Epithelial cell of alveolus of lung (primary cell): Measurements from ENCODE around the gene MFN2. TPM values are rescaled to one million over a fixed set of nuclear protein-coding genes. Genes with fewer than 3 reads are reported as not detected.

Experiments
- total RNA-seq: library from RNA; depleted of rRNA; stranded (reverse); fragments of >200 nt; gene quantifications from 2 replicates; pipeline ENCODE4 v1.2.1, GENCODE V29; 2015

MFN2 gene
- total RNA-seq: 31.9 and 49.3 TPM in 2 replicates

DNA sequence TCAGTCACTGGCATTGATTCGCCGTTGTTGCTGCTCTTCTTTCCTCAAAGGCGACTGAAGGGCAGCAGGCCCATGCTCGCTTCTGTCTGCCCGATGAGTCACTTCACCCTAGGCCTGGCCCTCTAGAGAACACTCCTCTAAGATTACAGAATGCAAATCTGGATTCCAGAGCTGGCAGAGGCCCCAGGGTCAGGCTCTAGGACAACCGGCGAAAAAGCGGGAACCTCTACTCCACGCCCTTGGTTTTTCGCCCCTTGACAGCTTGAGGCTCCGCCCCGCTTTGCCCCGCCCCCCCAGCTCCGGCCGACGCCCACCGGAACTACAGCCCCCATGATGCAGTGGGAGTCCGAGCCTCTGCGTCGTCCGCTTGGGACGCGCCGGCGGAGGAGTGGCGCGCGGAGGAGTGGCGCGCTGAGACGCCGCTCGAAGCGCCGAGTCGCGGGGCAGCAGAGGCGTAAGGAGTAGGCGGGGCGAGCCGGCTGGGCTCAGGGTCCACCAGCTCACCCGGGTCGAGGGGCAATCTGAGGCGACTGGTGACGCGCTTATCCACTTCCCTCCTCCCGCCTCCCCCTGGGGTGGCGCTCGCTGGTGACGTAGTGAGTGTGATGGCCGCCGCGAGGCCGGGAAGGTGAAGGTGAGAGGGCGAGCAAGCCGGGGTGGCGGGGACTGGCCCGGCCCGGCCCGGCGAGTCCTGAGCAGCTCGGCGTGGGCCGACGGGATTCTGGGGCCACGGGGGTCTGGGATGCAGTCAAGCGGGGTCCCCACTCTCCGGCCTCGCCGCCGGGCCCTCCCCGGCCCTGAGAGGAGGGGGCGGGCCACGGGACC lies at the start of gene MFN2:
MFN2 (plus strand) TSS at position 594 of the 825 bp plus-strand sequence. CDS start 8,725 bp downstream, outside the sequence.

DNA sequence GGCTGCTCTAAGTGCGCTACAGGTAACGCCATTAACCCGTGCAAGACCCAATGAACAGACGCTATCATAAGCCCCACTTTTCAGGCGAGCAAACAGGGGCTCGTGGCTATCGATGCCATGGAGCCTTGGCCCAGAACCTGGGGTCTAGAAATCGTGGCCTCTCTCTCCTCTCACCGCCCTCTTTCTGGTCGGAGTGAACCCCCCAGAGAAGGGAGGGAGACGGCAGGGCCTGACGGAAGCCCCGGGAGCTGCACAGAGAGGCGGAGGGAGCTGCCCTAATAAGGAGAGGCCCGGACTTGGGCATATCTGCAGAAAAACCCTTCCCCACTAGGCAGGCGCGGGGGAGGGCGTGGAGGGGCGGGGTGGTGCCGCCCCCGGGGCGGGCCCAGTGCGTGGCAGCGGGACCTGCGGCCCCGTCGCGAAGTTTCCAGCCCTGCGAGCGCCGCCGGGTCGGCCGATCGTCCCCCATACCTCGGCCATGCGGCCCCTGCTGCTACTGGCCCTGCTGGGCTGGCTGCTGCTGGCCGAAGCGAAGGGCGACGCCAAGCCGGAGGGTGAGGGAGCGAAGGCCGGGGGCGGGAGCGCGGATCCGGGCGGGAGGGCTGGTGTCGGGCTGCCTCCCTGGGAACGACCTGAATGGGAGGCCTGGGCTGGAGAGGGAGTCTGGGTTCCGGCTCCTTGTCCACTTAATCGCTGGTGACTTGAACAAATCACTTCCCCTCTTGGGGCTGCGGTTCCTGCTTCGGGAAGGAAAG lies 45.8 kb upstream of the MFN2 start, which contains the start of gene PLOD1:
PLOD1 (plus strand) TSS at position 416 of the 755 bp plus-strand sequence; CDS start at position 479, 63 bp downstream.

Other genes starting within 250 kb of the MFN2 start
- 69.1 and 140 TPM in 2 replicates for gene AGTRAP, start 244.3 kb upstream of the MFN2 start, total RNA-seq
- gene C1orf167, start 218.3 kb upstream of the MFN2 start, total RNA-seq: 6.9 TPM in 1 of 2 replicates, not detected in the other
- 13.8 and 36.1 TPM in 2 replicates for gene MTHFR, start 174.5 kb upstream of the MFN2 start, total RNA-seq
- gene CLCN6, start 174.3 kb upstream of the MFN2 start, total RNA-seq: 9.1 and 17.1 TPM in 2 replicates
- gene NPPA, start 132.7 kb upstream of the MFN2 start, total RNA-seq: 0.32 TPM in 1 of 2 replicates, not detected in the other
- 0.78 TPM in 1 of 2 replicates, not detected in the other for gene NPPB, start 121.5 kb upstream of the MFN2 start, total RNA-seq
- 90.2 and 139 TPM in 2 replicates for gene KIAA2013, start 54.0 kb upstream of the MFN2 start, total RNA-seq
- 502 and 516 TPM in 2 replicates for gene PLOD1, start 45.7 kb upstream of the MFN2 start, total RNA-seq
- gene MIIP, start 39.1 kb downstream of the MFN2 start, total RNA-seq: 21.8 and 27.3 TPM in 2 replicates
- 0.52 TPM in 1 of 2 replicates, not detected in the other for gene TNFRSF8, start 82.9 kb downstream of the MFN2 start, total RNA-seq
- 10.0 and 41.6 TPM in 2 replicates for gene TNFRSF1B, start 186.5 kb downstream of the MFN2 start, total RNA-seq
- gene VPS13D, start 249.6 kb downstream of the MFN2 start, total RNA-seq: 16.9 and 17.0 TPM in 2 replicates